ENCODE data around the gene CACFD1. TPM values are rescaled to one million over a fixed set of nuclear protein-coding genes. Genes with fewer than 3 reads are reported as not detected.

The CACFD1 gene
- total and polyA plus RNA-seq, 2 of the 4 experiments (the other 2 are of a cell fraction), result 2.0 to 6.6 TPM

DNA sequence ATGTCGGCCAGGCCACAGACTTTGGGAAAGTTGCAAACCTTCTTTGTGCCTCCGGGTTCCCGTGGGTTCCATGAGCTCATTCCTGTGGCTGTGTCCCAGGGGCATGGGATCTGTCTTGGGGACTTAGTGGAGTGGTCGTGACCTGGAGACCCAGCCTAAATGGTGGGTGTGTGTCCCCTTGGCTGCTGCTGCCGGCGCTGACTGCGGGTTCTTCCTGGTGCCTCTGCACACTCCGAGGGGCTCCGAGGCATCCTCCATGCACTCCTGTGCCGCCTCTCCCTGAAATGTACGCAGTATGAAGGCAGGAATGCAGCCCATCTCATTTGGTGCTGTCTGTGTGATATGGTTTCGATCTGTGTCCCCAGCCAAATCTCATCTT lies 40.1 kb downstream of the CACFD1 start:
- H2AFZ ChIP-seq (replicated peaks; ENCODE audit: low read length, poor library complexity), result no peak overlapping the region
- DNase-seq (no peak), ATAC-seq (ENCODE audit: low read depth) (no peak)
- TF ChIP-seq, protein P1, sequence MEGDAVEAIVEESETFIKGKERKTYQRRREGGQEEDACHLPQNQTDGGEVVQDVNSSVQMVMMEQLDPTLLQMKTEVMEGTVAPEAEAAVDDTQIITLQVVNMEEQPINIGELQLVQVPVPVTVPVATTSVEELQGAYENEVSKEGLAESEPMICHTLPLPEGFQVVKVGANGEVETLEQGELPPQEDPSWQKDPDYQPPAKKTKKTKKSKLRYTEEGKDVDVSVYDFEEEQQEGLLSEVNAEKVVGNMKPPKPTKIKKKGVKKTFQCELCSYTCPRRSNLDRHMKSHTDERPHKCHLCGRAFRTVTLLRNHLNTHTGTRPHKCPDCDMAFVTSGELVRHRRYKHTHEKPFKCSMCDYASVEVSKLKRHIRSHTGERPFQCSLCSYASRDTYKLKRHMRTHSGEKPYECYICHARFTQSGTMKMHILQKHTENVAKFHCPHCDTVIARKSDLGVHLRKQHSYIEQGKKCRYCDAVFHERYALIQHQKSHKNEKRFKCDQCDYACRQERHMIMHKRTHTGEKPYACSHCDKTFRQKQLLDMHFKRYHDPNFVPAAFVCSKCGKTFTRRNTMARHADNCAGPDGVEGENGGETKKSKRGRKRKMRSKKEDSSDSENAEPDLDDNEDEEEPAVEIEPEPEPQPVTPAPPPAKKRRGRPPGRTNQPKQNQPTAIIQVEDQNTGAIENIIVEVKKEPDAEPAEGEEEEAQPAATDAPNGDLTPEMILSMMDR (conservative IDR thresholded peaks at IDR 0.05; ENCODE audit: low read depth, low read length), result no peak
- TF ChIP-seq BHLHE40 (IDR thresholded peaks at IDR 0.05; ENCODE audit: low read depth, low read length) (no peak), CHD1 (IDR thresholded peaks at IDR 0.05; ENCODE audit: low read depth, low read length) (no peak), RFX5 (IDR thresholded peaks at IDR 0.05; ENCODE audit: low read depth, low read length) (no peak), MAFK (IDR thresholded peaks at IDR 0.05; ENCODE audit: low read depth, low read length) (no peak), CEBPB (IDR thresholded peaks at IDR 0.05; ENCODE audit: low read depth, low read length) (no peak)
- TF ChIP-seq, protein P2, sequence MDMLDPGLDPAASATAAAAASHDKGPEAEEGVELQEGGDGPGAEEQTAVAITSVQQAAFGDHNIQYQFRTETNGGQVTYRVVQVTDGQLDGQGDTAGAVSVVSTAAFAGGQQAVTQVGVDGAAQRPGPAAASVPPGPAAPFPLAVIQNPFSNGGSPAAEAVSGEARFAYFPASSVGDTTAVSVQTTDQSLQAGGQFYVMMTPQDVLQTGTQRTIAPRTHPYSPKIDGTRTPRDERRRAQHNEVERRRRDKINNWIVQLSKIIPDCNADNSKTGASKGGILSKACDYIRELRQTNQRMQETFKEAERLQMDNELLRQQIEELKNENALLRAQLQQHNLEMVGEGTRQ (IDR thresholded peaks at IDR 0.05; ENCODE audit: low read depth, low read length), result no peak
- H3K9me1 ChIP-seq (ENCODE audit: insufficient read depth, low read length), result peaks cover 5% of the 10 kb centered on the region; the same call in 1 of the 2 replicates
- H2BK5ac ChIP-seq (ENCODE audit: low read depth, low read length, poor library complexity, severe bottlenecking), result no peak overlapping the region
- H3K9me3 ChIP-seq (ENCODE audit: control insufficient read depth, insufficient read depth, low read length), result peaks cover 11% of the 10 kb centered on the region
- no peak overlapping the region for H4K91ac ChIP-seq (ENCODE audit: insufficient read depth, low read depth, low read length)
- H3K56ac ChIP-seq (ENCODE audit: extremely low read depth, insufficient read depth, low read length), result no peak overlapping the region
- no peak overlapping the region for H4K8ac ChIP-seq (ENCODE audit: low read depth in 2 of 2, low read length in 2 of 2)
- no peaks in the 10 kb centered on the region for H3K4me1 ChIP-seq (ENCODE audit: control insufficient read depth, insufficient read depth, low read length)
- no peak overlapping the region for H3K18ac ChIP-seq (ENCODE audit: low read depth, low read length)
- H3K23ac ChIP-seq (ENCODE audit: low read depth, low read length), result no peak overlapping the region
- H3K9ac ChIP-seq (ENCODE audit: low read depth, low read length), result no peak overlapping the region
- no peak overlapping the region for H3K4ac ChIP-seq (ENCODE audit: low read depth, low read length)
- no peak overlapping the region for H3K4me3 ChIP-seq (ENCODE audit: insufficient read depth, low read depth, low read length)
- no peak overlapping the region for H2BK15ac ChIP-seq (ENCODE audit: low read depth, low read length)
- no peaks in the 10 kb centered on the region for H3K36me3 ChIP-seq (ENCODE audit: control insufficient read depth, insufficient read depth, low read length)
- H3K27ac ChIP-seq (ENCODE audit: insufficient read depth, low read length), result no peak overlapping the region
- POLR2A ChIA-PET (ENCODE audit: unreplicated experiment), result no interaction called here
- no peak overlapping the region for H2BK120ac ChIP-seq (ENCODE audit: low read depth, low read length)
- CTCF ChIA-PET, result interaction anchor here (0.9 kb wide), 2 partner anchors 9 to 478 kb away, joined by 3 read pairs; no protein-coding TSS in a partner anchor
- intact Hi-C loops (cut with micrococcal nuclease) (no loop called here), dilution Hi-C loops (cut with HindIII; ENCODE audit: low sequenced_read_pairs, unreplicated experiment) (no loop called here), in situ Hi-C loops (cut with MboI; ENCODE audit: low sequenced_read_pairs) (loop anchor here (25.0 kb wide), 1 partner anchor 463 kb away; the partner anchor contains the start of gene GTF3C5)
- H4K5ac ChIP-seq (ENCODE audit: low read depth, low read length), result no peak overlapping the region
- WGBS, 2 experiments (ENCODE audit: extremely low coverage in 2 of 2, insufficient read length in 1 of 2), result 100% methylated on average over 1 of the region's 12 CpGs; no CpG with 5 or more reads in 1 of the 2 experiments
- H3K4me2 ChIP-seq (ENCODE audit: low read depth, low read length), result no peak overlapping the region
- H3K27me3 ChIP-seq (ENCODE audit: control insufficient read depth, insufficient read depth, low read length), result peaks cover 42% of the 10 kb centered on the region
- no TSS peak for BruUV-seq (replicated peaks)
- no peak overlapping the region for H2AK9ac ChIP-seq (replicated peaks; ENCODE audit: low read depth, low read length, poor library complexity)
- H2BK20ac ChIP-seq (ENCODE audit: low read depth, low read length), result no peak overlapping the region
- no peak overlapping the region for H2AK5ac ChIP-seq (ENCODE audit: low read depth, low read length)
- no peak overlapping the region for H3K14ac ChIP-seq (replicated peaks; ENCODE audit: low read depth, low read length)
- H3K79me1 ChIP-seq (ENCODE audit: low read depth in 1 of 2, low read length in 2 of 2), result no peaks in the 10 kb centered on the region
- H4K20me1 ChIP-seq (ENCODE audit: insufficient read depth, low read length), result no peaks in the 10 kb centered on the region

All from IMR-90 (cell line).